H1 (cell line): ENCODE measurements around the gene DLG1.

ENCODE experiments used
- ASH2L ChIP-seq: fragments of 200-600, 300-600 bp; sonication (generic); IDR thresholded peaks from one replicate; pipeline ENCODE4 v1.7.1; 2017; ENCODE audit warnings: low read length
- BCL11A ChIP-seq, 2 experiments: IDR thresholded peaks; one replicate each; pipeline ENCODE4 v1.6.1; 2011; ENCODE audit warnings: low read depth in 2 of 2, low read length in 2 of 2, mild to moderate bottlenecking in 2 of 2
- CTCF ChIP-seq, 3 experiments: IDR thresholded peaks; 1 replicate in 2 of 3; 2 replicates in 1 of 3; pipeline versions ENCODE4 v1.5.1 to v1.6.1; 2011; ENCODE audit warnings: low read length in 3 of 3, mild to moderate bottlenecking in 3 of 3, inconsistent platforms in 2 of 3, low read depth in 1 of 3, moderate library complexity in 1 of 3; ENCODE audit not compliant: insufficient read depth in 1 of 3; ENCODE audit errors: control extremely low read depth in 1 of 3
- NANOG ChIP-seq: IDR thresholded peaks from 2 replicates; pipeline ENCODE4 v1.6.1; 2011; ENCODE audit warnings: low read length, low read depth, mild to moderate bottlenecking, inconsistent platforms; ENCODE audit not compliant: insufficient read depth, poor library complexity, severe bottlenecking
- POLR2A ChIP-seq, 2 experiments: IDR thresholded peaks; 1 replicate in 1 of 2; 2 replicates in 1 of 2; pipeline ENCODE4 v1.6.1; 2011; ENCODE audit warnings: low read depth in 2 of 2, low read length in 2 of 2, mild to moderate bottlenecking in 2 of 2; ENCODE audit errors: control extremely low read depth in 1 of 2
- POU5F1 ChIP-seq: IDR thresholded peaks from 2 replicates; pipeline ENCODE4 v1.6.1; 2011; ENCODE audit warnings: low read depth, mild to moderate bottlenecking, low read length, moderate library complexity
- YY1 ChIP-seq: IDR thresholded peaks from 2 replicates; pipeline ENCODE4 v1.6.1; 2011; ENCODE audit warnings: low read depth, mild to moderate bottlenecking, low read length

- TF ChIP-seq POLR2A (IDR thresholded peaks at IDR 0.05; ENCODE audit: control extremely low read depth in 1 of 2, low read depth in 2 of 2, low read length in 2 of 2) (no peak), CTCF (IDR thresholded peaks at IDR 0.05; ENCODE audit: control extremely low read depth in 1 of 3, insufficient read depth in 1 of 3, low read depth in 1 of 3, low read length in 3 of 3) (no peak), NANOG (no peak), POU5F1 (no peak), ASH2L (no peak), BCL11A (IDR thresholded peaks at IDR 0.05; ENCODE audit: low read depth in 2 of 2, low read length in 2 of 2) (no peak), YY1 (no peak)
Observed at GRCh38 chr3:197093871-197094270, 204.5 kb downstream of the DLG1 start.
